ENCODE results near the gene NEDD4L. TPM values are rescaled to one million over a fixed set of nuclear protein-coding genes. Genes with fewer than 3 reads are reported as not detected.
A peak's percentile ranks its signal among the peaks of the same experiment; 100 is the strongest.
"Not testable (repeated sequence)": the region's sequence is repeated elsewhere in the genome, so short reads cannot be mapped to it uniquely, and the experiment has no call there.

Gene NEDD4L
- total RNA-seq, 1 experiment from 2014 or later, result 54.1 TPM

DNA sequence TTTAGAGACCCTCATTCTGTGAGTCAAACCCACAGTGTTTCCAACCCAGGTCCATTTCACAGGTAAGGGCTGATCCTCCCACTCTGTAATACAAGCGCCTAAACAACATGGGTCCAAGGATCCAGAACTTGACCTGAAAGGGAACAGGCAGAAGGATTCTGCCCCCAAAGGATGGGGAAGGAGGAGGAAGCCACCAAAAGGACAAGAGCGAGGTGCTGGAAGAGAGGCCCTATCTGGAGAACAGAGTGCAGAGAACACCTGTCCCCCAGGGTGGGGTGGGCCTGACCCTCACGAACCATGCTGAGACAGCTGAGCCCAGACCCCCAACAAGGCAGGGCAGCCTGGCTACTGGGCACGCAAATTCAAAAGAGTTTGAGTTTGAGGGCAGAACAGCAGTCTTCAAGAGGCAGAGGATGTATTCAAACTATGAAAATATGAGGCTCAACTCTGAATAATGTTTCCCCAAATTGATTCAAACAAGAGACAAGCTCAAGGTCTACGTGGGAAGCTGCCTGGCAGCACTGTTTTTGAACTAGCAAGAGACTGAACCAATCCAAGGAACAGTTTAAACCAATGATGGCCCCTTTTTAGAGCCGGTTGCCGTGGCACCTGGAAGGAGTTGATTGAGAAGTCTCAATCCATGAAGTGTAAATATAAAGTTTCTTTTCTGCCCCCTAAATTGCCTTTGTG, 372.1 kb downstream of the NEDD4L start:
- DNase-seq (ENCODE audit: low read depth), result no peak

DNA sequence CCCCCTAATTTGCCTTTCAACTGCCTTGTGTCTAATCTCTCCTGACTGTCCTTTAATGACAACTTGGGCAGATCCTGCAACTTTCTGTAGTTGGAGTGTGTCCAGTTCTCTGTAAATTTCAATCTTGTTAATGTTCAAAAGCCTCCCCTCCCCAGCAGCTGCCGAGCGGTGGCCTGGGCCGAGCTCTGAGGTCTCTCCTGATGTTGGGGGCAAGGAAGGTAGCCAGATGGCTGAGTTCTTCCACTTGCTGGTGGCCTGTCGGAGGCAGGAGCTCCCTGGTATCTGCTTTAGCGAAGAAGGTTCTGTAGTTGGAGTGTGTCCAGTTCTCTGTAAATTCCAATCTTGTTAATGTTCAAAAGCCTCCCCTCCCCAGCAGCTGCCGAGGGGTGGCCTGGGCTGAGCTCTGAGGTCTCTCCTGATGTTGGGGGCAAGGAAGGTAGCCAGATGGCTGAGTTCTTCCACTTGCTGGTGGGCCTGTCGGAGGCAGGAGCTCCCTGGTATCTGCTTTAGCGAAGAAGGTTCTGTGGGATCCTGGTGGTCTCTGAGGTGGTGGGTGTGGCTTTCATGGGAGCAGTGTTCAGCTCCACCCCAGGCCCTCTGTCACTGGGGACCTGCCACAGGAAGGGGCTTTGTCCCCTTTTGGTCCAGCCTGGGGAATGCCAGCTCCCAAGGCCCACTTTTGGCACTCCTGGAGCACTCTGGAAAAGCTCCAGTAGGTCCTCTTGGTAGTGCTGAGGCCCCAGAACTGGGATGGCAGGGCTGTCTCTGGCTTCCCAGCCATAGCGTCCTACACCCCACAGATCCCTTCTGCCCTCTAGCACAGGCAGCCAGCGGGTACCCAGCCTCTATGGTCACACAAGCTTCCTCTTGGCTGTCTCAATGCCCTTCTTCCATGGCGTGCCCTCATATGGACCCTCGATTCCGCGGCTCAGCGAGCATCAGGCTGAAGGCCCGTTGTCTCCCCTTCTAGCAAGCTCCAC, 373.0 kb downstream of the NEDD4L start:
- peak; percentile 58 for DNase-seq (ENCODE audit: low read depth)

DNA sequence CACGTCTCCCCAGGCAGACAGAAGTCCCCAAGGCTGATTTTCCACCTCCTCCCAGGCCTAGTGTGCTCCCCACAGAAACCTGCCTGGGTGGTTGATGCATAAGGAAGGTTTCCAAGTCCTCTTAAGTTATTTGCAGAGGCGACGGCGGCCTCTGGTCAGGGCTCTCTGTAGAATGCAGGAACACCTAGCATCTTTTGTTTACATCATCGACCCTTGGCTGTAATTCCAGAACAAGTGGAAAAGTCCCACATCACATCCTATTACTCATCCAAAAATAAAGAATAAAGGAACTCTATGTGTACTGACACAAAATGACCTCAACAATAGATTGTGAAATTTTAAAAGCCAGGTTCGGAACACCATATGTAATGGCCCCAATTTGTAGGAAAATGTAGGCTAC, 373.7 kb downstream of the NEDD4L start:
- peak; percentile 87 for DNase-seq (ENCODE audit: low read depth)

DNA sequence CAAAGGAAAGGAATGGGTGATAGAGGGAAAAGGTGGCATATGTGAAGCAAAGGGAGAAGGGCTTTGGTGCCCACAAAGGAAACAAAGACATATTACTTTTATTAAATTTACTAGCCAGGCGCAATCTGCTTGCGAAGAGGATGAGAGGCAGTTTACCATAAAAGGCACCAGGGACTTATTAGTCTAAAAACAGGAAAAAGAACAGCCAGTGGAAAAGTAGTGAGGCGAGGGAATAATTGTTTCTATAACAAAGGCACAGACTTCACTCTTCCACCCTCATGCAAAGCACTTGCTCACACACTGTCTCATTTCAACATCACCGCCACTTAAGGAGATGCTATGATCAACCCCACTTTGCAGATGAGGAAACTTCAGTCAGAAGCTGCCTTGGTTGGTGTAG, 374.3 kb downstream of the NEDD4L start:
- no peak for DNase-seq (ENCODE audit: low read depth)

DNA sequence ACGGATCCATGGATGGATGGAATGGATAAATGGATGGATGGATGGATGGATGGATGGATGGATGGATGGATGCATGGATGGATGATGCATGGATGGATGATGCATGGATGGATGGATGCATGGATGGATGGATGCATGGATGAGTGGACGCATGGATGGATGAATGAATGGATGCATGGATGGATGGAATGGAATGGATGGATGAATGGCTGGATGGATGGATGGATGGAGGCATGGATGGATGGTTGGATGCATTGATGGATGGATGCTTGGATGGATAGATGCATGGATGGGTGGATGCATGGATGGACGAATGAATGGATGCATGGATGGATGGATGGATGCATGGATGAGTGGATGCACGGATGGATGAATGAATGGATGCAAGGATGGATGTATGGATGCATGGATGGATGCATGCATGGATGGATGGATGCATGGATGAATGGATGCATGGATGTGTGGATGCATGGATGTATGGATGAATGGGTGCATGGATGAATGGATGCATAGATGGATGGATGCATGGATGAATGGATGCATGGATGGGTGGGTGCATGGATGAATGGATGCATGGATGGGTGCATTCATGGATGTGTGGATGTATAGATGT, 375.7 kb downstream of the NEDD4L start:
- DNase-seq (ENCODE audit: low read depth), result no peak

DNA sequence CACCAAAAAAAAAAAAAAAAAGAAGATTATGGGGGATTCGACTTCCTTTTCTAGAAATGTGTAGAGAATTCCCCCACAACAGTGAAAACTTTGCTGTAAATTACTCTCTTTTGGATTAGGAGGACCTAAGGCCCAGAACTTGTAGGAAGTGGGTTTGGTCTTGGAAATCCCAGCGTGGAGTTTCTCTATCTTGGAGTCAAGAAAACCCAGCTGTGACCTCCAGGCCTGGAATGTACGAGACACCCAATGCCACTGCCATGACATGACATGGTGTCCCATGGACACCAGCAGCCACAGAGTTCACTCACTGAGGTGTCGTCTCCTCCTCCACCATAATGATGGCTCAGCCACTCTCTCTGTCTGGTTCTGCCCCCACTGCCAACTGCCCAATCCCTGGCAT, 382.6 kb downstream of the NEDD4L start:
- DNase-seq (ENCODE audit: low read depth), result no peak

DNA sequence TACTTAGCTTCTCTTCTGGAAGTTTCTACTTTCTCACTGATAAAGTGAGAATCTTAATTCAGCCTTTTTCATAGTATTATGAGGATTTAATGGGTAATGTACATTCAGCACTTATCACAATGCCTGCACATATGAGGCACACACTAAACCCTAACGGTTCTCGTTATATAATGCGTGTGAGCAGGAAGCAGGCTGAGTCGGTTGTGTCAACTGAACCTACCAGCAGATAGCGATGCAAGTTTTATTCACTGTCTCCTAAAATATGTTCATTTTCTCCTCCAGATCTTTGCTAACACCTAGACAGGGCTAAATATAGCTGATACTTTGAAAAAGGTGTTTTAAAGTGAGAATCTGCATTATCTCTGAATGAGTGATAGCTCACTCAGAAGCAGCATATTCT, 383.3 kb downstream of the NEDD4L start:
- no peak for DNase-seq (ENCODE audit: low read depth)

DNA sequence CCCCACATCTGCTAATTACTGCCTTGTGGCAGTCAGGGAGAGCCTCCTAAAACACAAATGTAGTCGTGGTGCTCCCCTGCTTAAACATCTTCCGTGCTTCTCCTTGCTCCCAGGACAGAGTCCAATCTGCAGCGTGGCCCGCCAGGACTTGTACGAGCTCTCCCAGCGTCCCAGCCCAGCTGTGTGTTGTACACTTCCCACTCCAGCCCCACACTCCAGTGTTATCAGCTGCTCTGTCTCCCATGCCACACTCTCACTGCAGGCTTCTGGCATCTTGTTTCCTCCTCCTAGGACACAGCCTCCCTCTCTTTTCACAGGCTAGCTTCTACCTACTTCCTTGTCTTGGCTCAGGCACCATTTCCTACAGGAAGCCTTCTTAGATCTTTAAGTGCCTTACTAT, 385.4 kb downstream of the NEDD4L start:
- no peak for DNase-seq (ENCODE audit: low read depth)

DNA sequence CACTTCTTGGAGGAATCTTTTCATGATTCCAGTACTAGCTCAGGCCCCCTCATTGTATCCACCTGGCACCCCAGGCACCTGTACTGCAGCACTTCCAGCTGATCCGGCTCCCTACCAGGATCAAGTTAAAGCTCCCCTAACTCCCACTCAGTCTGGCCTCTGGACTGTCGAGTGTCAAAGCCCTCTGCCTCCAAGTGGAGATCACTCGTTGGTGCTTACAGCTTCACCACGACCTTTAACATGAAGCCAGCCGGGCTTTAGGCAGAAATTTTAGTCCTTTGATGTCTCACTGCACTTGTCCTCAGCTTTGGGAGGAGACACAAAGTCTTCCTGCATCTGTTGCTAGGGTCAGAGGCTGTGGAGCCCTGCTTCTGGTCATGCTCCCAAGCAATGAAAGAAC, 387.2 kb downstream of the NEDD4L start:
- no peak for DNase-seq (ENCODE audit: low read depth)

DNA sequence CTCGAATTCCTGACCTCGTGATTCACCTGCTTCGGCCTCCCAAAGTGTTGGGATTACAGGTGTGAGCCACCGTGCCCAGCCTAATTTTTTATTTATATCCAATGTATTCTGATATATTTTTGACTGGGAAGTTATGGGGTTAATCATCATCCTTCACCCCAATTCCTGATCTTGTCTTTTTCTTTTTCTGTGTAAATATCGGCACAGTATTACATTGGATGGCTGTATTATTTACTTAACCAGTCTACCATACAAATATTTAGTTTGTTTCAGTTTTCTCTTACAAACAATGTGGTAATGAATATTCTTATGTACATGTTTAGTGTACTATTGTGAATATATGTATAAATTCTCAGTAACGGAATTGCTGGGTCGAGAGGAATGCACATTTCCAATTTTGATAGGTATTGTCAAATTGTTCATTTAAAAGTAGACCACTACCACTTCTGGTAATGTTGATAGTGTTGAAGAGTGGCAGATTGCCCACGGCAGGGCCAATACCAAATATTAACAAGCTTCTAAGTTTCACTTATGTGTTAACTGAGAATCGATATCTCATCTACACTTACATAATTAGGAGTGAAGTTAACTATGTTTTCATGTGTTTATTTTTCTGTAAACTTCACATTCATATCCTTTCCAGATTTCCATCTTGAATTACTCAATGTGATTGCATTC, 388.2 kb downstream of the NEDD4L start:
- DNase-seq (ENCODE audit: low read depth), result no peak

DNA sequence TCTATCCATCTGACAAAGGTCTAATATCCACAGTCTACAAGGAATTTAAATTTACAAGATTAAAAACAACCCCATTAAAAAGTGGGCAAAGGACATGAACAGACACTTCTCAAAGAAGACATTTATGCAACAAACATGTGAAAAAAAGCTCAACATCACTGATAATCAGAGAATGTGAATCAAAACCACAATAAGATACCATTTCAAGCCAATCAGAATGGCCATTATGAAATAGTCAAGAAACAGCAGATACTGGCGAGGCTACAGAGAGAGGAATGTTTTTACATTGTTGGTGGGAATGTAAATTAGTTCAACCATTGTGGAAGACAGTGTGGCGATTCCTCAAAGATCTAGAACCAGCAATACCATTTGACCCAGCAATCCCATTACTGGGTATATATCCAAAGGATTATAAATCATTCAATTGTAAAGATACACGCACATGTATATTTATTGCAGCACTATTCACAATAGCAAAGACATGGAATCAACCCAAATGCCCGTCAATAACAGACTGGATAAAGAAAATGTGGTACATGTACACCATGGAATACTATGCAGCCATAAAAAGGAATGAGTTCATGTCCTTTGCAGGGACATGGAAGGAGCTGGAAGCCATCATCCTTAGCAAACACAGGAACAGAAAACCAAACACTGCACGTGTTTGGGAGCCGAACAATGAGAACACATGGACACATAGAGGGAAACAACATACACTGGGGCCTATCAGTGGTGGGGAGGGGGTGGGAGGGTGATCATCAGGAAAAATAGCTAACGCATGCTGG, 391.4 kb downstream of the NEDD4L start:
- DNase-seq (ENCODE audit: low read depth), result not testable (repeated sequence)

DNA sequence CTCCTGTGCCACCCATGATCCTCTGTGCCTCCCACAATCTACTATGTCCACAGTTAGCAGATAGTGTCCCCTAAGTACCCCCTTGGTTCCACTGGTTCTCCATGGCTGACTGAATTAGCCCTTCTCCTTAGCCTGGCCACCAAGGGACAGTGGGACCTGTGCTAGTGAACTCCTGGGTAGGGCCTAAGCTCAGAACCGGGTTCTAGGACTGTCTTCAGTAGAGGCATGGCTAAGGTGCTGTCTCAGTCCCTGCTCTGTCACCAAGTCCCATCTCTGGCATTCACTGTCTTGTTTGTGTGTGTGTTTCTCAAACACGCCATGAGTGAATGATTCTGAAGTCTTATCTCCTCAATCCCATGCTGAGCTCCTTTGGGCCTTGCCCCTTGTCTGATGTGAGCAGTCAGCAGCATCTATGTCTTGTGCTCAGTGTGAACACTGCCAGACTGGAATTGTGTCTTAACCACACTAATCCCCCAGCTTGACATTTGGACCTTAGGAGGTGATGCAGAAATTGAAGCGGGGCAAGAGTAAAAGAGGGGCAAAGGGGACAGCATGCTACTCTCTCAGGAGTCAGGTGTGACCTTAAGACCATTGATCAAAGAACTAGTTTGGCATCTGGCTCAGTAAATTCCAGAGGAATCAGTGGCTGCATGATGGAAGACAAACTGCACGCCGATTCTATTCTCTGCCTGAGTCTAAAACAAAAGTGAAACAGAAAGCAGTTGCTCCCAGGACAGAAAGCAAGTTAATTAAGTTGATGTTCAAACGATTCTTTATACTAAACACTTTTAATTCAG, 394.3 kb downstream of the NEDD4L start:
- DNase-seq (ENCODE audit: low read depth), result peak; percentile 59

DNA sequence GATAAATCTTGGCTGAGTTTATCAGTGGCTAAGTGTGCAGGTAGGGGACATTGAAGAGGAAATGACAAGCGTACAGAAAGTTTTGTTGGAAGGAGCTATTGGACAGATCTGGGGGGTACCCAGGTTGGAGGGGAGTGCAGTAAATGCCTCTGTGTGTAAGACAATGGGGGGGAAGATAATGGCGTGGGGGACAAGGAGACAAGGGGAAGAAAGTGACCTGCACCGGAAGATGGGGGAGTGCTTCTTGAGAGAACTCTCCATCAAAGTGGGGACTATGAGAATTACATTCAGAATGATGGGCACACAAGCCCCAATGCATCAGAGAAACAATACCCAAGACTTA, 394.9 kb downstream of the NEDD4L start:
- DNase-seq (ENCODE audit: low read depth), result no peak

DNA sequence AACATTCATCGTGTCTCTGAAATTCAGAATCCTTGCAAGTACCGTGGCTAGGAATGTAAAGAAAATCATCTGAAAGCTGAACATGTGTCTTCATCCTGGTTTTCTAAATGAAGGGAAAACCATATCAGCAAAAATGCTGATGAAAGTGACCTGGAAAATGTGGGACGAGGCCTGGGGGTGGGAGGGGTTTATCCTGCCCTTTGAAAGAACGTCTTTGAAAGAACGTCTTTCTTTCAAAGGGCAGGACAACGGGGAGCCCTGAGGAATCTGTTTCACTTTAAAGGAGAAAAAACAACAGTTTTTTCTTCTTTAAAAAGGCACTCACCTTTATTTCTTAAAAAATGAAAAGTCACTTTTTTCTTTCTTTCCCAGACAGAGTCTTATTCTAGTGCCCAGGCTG, 399.6 kb downstream of the NEDD4L start:
- no peak for DNase-seq (ENCODE audit: low read depth)

DNA sequence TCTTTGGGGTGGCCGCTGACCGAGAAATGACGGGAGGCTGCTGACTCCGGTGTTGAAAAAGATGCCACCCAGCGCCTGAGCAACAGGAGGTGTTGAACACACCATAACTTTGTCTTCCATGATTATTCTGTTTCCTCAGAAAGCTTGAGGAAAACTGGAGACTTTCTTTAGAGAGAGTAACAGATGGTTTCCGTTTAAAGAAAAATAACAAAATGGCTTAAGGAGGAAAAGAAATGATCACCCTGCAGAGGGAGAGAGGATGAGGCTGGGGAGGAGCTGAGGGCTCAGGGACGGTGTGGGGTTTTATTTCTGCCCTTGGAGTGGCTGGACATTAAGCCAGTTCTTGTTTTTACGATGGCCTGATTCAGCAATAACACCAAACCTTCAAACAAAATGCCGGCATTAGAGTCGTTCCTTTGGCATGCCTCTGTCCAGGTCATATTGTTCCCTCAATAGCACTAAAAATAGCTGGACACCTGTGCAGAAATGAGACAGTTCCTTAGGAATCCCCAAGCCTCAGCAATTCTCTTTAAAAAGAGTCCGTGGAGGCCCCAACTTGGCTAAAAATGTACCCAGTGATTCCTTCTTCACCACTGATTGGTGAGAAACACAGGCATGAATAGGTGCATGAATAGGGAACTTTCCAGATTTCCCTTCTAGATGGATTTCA, 402.5 kb downstream of the NEDD4L start:
- DNase-seq (ENCODE audit: low read depth), result no peak

DNA sequence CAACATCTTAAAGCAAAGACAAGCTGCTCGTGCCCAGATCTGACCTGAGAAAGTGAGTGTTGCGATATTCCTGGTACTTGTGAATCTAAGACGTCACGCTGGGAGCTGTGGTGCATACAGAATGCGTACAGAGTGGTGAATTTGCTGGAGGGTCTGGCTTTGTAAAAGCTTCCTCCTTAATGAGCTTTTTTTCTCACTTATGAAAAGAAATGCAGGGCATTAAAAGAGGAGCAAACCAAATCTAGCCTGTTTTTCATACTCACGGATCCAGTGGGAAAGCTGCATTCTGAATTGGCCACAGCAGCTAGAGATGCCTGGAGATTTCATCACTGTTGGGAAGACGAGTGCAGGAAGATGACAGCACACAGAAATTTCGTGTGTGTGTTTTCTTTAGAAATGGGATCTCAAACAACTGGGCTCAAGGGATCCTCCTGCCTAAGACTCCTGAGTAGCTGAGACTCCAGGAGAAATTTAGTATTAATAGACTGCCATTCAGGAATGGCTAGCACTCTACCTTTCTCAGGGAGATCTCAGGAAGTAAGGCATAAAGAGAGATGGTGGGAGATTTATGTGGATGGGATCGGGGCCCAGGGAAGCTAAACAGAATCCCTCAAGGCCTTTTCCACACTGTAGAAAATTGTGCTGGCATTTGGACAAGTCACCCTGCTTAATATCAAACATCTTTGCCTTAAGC, 403.5 kb downstream of the NEDD4L start:
- DNase-seq (ENCODE audit: low read depth), result no peak

DNA sequence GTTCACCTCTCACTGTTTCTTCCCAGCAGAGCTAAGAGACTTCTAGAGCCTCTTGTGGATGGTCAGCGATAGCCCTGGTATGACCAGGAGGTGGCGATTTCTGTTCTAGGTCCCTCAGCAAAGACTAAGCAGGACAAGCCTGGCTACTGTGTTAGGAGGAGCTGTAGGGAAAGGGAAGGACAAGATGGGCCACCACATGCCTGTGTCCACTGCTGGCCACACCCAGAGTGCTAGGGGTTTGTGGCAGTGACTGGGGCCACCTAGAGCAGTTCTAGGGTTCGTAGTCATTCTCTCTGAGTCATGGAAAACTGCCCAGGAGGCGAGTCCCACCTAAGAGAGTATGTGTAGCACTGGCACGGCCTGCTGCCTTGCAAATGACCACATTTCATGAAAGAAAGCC, 405.4 kb downstream of the NEDD4L start:
- DNase-seq (ENCODE audit: low read depth), result peak; percentile 75

Measured in M059J (cell line).